Measurements from ENCODE around the gene CHST12.

The CHST12 gene

DNA sequence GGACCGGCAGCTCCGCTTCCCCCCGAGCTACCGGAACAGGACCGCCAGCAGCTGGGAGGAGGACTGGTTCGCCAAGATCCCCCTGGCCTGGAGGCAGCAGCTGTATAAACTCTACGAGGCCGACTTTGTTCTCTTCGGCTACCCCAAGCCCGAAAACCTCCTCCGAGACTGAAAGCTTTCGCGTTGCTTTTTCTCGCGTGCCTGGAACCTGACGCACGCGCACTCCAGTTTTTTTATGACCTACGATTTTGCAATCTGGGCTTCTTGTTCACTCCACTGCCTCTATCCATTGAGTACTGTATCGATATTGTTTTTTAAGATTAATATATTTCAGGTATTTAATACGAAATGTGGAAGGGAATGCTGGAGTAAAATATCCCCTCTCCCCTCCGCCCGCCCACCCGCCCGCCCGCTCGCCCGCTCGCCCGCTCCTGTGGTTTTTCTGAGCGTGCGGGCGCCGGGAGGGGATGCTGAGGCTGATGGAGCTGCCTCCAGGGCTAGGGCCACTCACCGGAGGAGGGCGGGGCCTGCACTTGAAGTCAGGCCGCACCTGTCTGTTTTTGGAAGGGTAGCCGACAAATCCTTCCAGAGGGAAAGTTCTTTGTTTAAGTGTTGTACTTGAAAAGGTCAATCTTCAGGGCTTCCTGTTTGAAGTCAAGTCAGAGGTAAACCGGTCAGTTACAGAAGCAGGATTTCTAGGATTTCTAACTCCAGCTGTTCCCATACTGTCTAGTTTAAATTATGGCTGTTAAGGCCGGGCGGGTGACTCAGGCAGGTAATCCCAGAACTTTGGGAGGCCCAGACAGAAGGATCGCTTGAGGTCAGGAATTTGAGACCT, 30.5 kb downstream of the CHST12 start:
- H3K4me3 ChIP-seq (ENCODE audit: low read depth, low read length): no peak overlapping the region

DNA sequence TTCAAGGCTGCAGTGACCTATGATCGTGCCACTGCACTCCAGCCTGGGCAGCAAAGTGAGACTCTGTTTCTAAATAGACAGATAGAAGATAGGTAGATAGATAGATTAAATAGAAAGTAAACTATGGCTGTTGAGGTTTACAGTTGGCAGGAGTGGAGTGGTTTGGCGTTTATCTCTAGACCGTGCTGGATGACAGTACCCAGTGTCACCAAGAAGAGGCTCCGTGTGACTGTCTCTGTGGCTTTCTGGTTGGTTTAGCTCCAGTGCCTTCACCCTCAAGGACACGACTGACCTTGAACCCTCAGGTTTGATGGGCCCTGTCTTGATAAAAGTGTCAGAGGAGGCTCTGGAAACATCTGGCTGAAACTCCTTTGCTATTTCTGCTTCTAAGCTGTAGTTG, 31.7 kb downstream of the CHST12 start:
- H3K4me3 ChIP-seq (ENCODE audit: low read depth, low read length): no peak overlapping the region

DNA sequence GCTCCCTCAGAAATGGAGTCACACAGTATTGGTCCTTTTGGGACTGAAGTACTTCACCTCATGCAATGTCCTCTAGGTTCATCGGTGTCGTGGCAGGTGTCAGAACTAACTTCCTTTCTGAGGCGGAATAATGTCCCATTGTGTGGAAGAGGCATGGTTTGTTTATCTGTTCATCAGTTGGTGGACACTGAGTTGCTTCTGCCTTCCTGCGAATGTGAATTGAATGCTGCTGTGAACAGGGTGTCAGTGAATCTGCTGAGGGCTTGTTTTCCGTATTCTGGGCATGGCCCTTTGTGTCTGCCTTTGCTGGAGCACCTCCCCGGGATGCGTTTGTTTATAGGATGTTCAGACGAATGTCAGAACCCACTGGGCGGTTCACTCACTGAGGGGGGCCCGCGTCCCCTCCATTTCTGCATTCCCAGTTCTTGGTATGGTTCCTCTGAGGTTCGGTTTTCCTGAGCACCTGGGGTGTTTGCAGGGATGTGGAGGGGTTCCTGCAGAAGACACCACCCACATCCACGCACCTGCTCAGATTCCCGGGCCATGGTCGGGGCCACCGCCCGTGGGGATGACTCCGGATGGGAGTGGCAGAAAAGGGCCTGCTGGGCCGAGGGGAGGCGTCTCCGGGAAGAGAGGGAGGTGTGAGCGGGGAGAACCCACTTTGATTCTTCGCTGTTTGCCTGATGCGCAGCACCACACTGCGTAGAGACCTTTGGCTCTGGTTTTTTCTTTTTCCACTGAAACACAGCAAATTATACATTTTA, 33.1 kb downstream of the CHST12 start:
- no peak overlapping the region for H3K4me3 ChIP-seq (ENCODE audit: low read depth, low read length)

DNA sequence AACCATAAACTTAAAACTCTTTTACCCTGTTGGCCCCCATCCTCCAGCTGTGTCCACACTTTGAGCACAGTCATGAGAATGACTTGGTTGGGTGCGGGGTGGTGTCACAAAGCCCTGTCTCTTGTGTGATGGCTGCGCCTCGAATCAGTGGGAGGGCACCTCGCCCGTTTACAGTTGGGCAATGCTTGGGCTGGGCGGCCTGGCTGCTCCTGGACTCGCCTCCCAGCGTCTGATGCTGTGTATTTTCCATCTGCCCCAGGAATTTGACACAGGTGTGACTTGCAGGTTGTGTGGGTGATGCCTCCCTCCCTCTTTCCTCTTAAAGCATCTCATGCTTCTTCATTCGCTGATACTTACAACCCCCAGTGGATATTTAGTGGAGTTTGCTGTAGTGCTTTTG, 33.7 kb downstream of the CHST12 start:
- no peak overlapping the region for H3K4me3 ChIP-seq (ENCODE audit: low read depth, low read length)

DNA sequence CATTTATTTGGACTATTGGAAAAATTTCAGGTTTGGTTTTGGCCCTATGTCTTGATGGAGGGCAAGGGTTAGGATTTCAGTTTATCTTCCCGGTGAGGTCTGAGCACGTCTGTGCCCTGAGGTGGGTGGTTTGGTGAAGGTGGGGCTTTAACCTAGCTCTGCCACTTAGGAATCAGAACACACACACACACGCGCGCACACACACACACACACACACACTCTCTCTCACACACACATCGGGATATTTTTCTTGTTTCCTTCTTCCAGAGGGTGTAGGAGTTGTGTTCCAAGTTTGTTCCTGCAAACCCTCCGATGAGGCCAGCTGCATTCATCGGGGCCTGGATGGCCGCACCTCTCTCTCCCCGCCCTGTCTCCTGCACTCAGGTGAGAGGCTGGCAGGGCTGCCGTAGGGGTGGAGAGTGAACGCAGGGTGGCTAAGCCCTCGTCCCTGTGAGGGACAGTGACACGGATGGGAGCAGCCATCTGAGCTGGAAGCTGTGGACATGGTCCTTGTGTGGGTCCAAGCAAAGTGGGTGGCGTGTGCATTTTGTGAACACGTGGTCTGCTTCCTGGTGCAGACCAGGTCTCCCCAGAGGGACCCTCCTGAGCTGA, 34.2 kb downstream of the CHST12 start:
- no peak overlapping the region for H3K4me3 ChIP-seq (ENCODE audit: low read depth, low read length)

DNA sequence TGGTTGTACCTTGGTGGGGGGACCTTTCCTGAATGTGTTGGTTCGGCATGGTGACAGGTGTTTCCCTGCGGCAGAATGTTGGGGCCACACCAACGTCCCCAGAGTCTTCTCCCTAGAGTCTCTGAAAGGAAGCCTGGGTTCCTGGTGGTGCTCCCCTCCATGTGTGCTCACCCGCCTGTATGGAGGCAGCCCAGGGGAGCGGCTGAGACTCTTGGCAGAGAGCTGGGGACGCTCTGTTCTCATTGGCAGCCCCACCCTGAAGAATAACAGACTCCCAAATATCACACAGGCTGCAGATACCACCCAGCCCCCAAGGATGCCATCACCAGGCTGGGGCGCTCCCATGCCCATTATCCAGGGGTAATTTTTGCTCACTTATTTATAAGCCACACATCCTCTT, 34.8 kb downstream of the CHST12 start:
- no peak overlapping the region for H3K4me3 ChIP-seq (ENCODE audit: low read depth, low read length)

DNA sequence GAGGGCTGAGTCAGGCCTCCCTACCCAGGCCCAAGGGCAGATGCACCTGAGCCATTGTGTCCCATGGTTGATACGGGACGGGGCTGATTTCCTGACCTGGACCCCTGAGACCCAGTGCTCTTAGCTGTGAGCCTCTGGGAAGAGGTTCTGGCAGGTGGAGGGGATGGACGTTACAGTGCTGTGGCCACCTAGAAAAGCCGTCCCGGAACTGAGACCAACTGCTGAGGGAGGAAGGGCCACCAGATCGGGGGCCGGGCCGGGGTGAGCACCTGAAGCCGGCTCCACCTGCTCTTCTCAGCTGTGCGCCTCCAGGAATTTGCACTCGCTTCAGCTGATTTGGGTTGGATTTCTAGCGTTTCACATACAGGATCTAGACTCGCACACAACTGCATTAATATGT, 35.4 kb downstream of the CHST12 start:
- H3K4me3 ChIP-seq (ENCODE audit: low read depth, low read length): no peak overlapping the region

DNA sequence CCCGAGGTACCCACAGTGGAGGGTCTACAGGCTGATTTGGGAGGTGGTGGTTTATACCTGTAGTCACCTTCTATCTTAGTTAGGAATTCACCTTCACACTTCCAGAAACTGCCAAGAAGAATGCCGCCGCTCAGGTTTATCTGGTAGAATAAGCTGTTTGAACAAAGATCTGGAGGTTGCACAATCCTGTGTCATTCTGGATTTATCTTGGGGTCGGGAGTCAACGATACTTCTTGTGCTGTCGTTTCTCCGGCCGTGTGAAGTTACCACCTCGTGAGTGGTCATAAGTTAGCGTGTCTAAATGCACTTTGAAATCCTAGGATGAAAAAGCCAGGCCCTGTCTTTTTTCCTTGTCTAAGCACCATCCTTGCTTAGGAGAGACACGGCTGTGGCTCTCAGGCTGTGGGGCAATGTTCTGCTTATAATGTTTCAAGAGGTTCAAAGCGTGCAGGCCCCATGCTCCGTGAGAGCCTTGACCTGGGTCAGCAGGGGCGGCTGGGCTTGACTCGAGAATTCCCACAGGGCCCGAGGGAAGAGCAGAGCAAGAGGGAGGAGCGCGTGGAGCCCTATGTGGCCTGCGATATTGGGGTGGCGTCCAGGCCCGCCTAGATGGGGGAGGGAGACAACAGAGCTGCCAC, 37.3 kb downstream of the CHST12 start:
- no peak overlapping the region for H3K4me3 ChIP-seq (ENCODE audit: low read depth, low read length)

DNA sequence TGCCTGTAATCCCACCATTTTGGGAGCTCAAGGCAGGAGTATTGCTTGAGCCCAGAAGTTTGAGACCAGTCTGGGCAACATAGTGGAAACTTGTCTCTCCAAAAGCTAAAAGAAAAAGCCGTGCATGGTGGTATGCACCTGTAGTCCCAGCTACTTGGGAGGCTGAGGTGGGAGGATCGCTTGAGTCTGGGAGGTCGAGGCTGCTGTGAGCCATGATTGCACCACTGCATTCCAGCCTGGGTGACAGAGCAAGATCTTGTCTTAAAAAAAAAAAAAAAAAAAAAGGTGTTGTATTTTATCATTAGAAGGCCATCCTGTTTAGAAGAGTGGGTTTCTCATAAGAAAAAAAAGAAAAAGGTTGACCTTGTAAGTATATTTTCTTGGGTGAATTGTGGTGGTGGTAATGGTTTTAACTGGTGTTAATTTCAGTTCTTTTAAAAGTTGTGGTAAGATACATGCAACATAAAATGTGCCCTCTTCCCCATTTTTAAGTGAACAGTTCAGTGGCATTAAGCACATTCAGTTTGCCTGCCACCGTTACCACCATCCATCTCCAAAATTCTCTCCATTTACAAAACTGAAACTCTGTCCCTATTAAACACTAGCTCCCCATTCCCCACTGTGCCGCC, 38.1 kb downstream of the CHST12 start:
- no peak overlapping the region for H3K4me3 ChIP-seq (ENCODE audit: low read depth, low read length)

DNA sequence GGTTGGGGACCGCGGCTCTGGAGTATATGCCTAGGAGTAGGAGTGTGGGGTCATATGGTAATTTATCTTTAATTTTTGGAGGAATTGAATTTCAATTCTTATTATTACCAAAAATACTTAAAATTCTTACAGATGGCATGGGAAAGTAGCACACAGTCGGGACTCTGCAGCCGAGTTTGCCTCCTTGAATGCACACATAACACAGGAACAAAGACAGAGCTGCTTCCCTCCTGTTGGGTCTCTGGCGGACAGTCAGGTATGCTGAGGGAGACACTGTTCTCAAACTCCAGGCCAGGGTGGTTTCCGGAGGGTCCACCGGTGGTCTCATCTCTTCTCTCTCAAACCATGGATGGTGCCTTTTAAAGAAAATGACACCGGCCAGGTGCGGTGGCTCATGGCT, 40.1 kb downstream of the CHST12 start:
- H3K4me3 ChIP-seq (ENCODE audit: low read depth, low read length): no peak overlapping the region

DNA sequence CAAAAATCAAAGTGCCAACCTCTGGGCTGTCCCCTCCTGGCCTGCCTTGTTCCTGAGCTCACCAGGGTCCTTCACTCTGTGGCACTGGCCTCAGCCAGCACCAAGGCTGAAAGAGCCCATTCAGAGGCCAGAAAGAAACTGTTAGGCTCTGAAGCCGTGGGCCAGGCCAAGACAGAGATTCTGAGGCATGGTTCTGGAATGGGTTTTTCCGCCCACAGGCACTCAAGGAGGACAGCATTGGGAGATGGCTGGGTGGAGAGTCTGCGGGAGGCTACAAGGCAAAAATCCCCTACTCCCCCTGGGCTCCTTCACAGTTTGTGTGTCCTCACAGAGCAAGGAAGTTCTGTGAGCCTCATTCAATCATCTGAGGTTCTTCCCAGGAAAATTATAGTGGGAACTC, 41.1 kb downstream of the CHST12 start:
- no peak overlapping the region for H3K4me3 ChIP-seq (ENCODE audit: low read depth, low read length)

DNA sequence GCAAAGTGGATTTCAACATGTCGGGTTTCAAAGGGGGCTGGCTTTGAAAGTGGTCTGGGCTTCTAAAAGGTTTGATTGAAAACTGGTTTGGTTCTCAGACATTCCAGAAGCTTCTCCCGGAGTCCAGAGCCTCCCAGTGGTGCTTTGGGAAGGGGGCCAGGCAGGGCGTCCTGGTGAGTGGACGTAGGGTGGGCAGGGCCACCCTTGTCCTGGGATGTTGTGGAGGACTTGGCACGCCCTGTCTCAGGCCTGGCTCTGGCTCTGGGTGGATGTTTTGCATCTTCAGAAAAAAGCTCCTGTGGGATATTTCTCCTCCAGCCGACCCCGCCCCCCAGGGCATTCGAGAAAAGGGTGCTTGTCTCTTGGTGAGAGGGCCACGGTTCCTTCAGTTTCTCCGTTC, 41.6 kb downstream of the CHST12 start:
- H3K4me3 ChIP-seq (ENCODE audit: low read depth, low read length): no peak overlapping the region

DNA sequence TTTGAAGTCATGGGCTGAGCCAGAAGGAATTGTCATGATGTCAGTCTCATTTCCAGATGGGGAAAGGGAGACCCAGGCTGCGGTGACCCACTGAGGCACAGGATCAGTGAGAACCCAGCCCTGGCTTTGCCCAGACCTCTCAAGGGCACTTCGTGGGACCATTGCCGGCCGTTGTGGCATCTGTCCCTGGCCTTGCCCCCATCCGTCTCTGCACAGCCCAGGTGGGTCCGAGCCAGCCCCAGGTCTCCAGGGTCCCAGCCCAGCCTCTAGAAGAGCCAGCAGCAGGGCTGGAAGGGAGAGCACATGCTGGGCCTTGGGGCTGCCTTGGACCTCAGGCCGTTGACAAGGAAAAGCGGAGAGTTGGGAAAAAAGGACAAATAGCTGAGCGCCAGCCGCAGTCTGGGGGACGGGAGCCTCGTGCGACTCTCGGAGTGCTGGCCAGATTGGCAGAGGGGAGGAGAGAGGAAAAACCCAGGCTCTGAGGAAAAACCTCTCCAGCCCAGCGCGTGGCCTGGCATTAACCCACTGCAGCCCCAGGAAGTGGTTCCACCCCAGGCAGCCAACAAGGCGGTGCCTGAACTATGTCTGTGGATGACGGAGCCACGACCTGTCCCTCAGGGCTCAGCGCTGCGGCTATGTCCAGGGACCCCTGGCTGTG, 42.6 kb downstream of the CHST12 start:
- H3K4me3 ChIP-seq (ENCODE audit: low read depth, low read length): no peak overlapping the region

DNA sequence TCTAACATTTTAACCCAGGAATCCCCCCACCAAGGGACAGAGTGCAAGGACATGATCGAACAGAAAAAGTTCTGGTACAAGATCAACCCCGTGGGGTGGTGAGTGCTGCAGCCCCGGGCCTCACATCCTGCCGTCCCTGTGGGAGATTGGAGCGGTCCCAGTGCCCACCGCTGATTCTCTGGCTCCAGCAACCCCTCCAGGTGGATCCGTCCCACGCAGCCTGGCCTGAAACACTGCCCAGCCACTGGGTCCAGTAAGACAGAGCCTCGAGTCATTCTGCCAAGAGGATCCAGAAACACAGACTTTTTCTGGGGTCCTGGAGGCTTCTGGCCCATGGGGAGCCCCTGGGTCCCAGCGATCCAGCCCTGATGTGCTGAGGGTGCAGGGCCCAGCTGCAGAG, 43.3 kb downstream of the CHST12 start:
- no peak overlapping the region for H3K4me3 ChIP-seq (ENCODE audit: low read depth, low read length)

DNA sequence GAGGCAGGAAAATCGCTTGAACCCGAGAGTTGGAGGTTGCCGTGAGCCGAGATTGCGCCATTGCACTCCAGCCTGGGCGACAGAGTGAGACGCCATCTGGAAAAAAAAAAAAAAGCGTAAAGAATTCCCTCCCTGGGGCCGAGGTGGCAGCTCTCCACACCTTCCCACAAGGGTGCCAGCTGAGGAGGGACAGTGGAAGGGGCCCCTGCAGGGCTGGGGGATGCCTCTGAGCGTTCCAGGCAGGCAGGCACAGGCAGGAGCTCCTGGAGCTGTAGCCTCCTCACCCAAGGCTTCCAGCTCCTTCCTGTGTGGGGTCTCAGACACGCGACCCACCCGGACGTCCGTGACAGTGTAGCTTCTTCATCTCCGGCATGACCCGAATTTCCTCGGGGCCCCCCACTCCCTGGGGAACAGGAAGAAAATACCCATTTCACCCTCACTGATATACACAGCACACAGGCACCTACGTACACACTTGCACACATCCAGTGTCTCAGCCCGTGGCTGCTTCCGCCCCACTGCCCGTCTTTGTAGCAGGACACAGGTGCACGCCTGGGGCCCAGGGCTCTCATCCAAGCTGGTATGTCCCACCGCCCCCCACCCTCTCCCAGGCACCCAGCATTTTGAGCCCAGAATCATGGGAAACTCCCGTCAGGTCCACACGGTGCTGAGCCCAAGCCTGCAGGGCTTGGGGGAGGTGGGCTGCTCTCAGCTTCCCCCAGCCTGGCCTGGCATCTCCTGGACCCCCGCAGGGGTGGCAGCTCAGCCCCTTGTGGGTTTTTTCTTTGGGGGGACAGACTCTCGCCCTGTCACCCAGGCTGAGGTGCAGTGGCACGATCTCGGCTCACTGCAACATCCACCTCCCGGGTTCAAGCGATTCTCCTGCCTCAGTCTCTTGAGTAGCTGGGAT, 47.0 kb downstream of the CHST12 start:
- H3K4me3 ChIP-seq (ENCODE audit: low read depth, low read length): no peak overlapping the region

DNA sequence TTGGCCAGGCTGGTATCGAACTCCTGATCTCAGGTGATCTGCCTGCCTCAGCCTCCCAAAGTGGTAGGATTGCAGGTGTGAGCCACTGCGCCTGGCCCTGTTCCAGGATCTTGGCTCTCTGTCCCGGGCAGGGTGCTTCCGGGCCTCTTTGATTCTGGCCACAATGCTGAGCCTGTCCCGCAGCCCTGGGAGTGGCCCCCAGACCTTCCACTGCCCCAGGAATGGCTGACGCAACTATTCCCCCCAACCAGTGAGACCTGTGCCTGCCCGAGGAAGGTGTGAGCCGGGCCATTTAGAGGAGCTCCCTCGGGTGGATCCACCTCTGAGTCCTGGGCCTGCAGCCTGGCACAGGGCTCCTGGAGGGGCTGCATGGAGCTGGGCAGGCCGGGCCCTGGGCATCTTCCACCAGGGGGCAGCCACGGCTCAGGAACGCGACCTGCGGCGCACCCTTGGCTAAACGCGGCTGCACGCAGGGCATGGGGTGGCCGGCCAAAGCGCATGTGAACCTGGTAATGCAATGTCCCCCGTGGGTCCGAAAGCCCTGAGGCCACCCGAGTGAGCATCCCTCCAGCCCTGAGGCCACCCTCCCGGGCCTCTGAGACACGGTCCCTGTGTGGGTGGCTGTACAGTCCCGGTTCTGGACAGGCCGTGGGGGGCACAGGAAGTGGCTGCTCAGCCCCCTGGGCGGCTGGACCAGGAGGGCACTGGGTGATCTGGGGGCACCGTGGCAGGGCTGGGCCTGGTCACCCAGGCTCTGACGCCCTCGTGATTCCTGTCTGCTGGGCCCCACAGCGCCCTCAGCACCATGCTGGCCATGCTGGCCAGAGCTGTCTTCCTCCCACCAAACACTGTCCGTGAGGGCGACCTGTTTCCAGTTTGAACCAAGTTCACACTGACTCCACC, 48.0 kb downstream of the CHST12 start:
- H3K4me3 ChIP-seq (ENCODE audit: low read depth, low read length): no peak overlapping the region

DNA sequence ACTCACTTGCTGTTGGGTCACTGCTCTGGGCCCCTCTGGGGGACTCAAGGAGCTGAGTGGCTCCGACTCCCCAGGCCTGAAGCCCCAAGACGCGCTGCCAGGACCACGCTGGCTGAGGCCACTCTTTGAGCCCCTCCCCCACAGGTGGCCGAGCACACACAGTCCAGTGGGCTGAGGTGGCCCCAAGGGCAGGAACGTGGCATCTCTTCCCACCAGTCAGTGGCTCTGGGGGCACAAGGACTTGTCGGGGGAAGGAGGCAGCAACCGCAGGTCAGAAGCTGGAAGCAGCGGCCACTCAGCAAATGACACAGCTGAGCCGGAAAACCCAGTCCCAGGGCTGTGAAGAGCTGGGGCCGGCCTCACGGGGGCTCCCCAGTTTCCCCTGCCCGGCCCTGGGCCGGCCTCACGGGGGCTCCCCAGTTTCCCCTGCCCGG, 48.7 kb downstream of the CHST12 start:
- H3K4me3 ChIP-seq (ENCODE audit: low read depth, low read length): no peak overlapping the region

DNA sequence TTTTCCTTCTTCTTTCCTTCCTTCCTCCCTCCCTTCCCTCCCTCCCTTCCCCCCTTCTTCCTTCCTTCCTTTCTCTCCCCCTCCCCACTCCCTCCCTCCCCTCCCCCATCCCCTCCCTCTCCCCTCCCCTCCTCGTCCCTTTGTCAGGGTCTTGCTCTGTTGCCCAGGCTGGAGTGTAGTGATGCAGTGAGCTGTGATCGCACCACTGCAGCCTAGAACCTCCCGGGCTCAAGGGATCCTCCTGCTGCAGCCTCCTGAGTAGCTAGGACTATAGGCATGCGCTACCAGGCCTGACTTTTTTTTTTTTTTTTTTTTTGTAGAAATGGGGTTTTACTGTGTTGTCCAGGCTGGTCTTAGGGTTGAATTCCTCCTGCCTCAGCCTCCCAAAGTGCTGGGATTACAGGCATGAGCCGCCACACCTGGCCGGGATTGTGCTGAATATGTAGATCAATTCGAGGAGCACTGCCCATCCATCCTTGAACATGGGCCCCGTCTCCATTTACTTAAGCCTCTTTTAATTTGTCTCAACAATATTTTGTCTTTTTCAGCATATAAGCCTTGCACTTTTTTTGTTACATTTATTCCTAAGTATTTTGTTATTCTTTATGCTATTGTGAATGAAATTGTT, 49.3 kb downstream of the CHST12 start:
- H3K4me3 ChIP-seq (ENCODE audit: low read depth, low read length): no peak overlapping the region
